MM.1S (cell line): ENCODE data around the gene ARHGAP23.

Experiments
- DNase-seq: peaks from one replicate; pipeline ENCODE4 v3.0.0-alpha.2; 2015
- H2AFZ ChIP-seq: fragments of 300-600 bp; sonication (generic); 2 replicates; pipeline ENCODE4 v1.6.0; 2016; ENCODE audit warnings: antibody characterized with exemption, low read length
- H3F3A ChIP-seq: fragments of 300-600 bp; sonication (generic); 2 replicates; pipeline ENCODE4 v1.6.1; 2016; ENCODE audit warnings: mild to moderate bottlenecking, antibody characterized with exemption, low read length, moderate library complexity, mixed read lengths; ENCODE audit not compliant: insufficient read depth
- H3K27ac ChIP-seq: fragments of 300-600 bp; sonication (generic); 2 replicates; pipeline ENCODE4 v1.5.1; 2016; ENCODE audit warnings: mild to moderate bottlenecking, low read length
- H3K27me3 ChIP-seq: fragments of 300-600 bp; sonication (generic); replicated peaks from 2 replicates; pipeline ENCODE4 v1.6.0; 2016; ENCODE audit warnings: low read length; ENCODE audit not compliant: insufficient read depth
- H3K36me3 ChIP-seq: fragments of 300-600 bp; sonication (generic); replicated peaks from 2 replicates; pipeline ENCODE4 v1.6.1; 2016; ENCODE audit warnings: mild to moderate bottlenecking, low read length, mixed read lengths; ENCODE audit not compliant: insufficient read depth
- H3K4me1 ChIP-seq: fragments of 300-600 bp; sonication (generic); 2 replicates; pipeline ENCODE4 v1.6.1; 2016; ENCODE audit warnings: low read length, mixed read lengths
- H3K4me2 ChIP-seq: fragments of 300-600 bp; sonication (generic); 2 replicates; pipeline ENCODE4 v1.6.0; 2016; ENCODE audit warnings: low read depth, low read length
- H3K4me3 ChIP-seq: fragments of 300-600 bp; sonication (generic); 2 replicates; pipeline ENCODE4 v1.5.1; 2016; ENCODE audit warnings: low read length, mixed read lengths
- H3K79me2 ChIP-seq: fragments of 300-600 bp; sonication (generic); 2 replicates; pipeline ENCODE4 v1.6.1; 2016; ENCODE audit warnings: mixed run types, low read length, mixed read lengths
- H3K9ac ChIP-seq: fragments of 300-600 bp; sonication (generic); 2 replicates; pipeline ENCODE4 v1.6.1; 2016; ENCODE audit warnings: low read length, mixed read lengths
- H3K9me2 ChIP-seq: fragments of 300-600 bp; sonication (generic); replicated peaks from 2 replicates; pipeline ENCODE4 v1.6.1; 2016; ENCODE audit warnings: mild to moderate bottlenecking, low read length, mixed read lengths; ENCODE audit not compliant: insufficient read depth
- H3K9me3 ChIP-seq: fragments of 300-600 bp; sonication (generic); replicated peaks from 2 replicates; pipeline ENCODE4 v1.6.1; 2016; ENCODE audit warnings: mild to moderate bottlenecking, low read length, mixed read lengths; ENCODE audit not compliant: insufficient read depth
- H4K20me1 ChIP-seq: fragments of 300-600 bp; sonication (generic); 2 replicates; pipeline ENCODE4 v1.6.1; 2016; ENCODE audit warnings: mild to moderate bottlenecking, low read length, moderate library complexity, mixed read lengths; ENCODE audit not compliant: insufficient read depth
- EZH2 ChIP-seq: fragments of 300-600 bp; sonication (generic); optimal IDR thresholded peaks from 2 replicates; pipeline ENCODE3; 2017; ENCODE audit warnings: low read depth, mild to moderate bottlenecking, antibody characterized with exemption, low read length, mixed read lengths
- EZH2phosphoT487 ChIP-seq: fragments of 300-600 bp; sonication (generic); IDR thresholded peaks from 2 replicates; pipeline ENCODE4 v1.6.1; 2018; ENCODE audit warnings: antibody characterized with exemption, low read length
- TF ChIP-seq, protein P1 (sequence below): fragments of 300-600 bp; sonication (generic); IDR thresholded peaks from 2 replicates; pipeline ENCODE4 v1.5.1; 2016; ENCODE audit warnings: antibody characterized with exemption, low read length, mixed read lengths

ARHGAP23 gene

DNA sequence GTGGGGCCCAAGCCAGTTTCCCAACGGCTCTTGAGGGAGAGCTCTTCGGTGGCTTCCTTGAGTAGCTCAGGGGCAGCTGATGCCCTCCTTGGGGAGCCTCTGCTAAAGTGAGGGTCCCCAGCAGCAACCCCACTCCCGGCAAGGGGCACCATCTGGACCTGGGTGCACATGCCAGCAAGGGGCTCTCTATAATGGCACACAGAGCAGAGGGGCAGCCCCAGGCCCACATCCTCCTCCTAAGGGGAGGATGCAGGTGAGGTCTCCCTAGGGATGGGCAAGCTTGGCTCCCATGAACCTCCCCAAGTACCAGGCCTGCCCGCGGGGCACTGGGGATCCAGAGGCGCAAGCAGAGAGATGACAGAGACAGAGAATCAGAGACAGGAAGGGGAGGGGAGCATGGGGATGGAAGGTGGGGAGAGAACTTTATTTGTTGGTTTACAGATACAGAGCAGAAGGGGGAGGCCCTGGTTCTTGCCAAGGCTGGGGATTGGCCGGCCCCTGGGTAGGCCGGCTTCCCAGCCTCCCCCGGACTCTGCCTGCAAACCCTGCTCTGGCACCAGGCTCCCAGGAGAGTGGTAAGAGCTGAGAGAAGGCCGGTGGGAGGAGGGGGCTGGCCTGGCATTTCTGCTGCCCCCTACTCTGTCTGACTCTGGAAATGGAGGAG is 116.0 kb downstream of the ARHGAP23 start:
- Histone ChIP-seq H3K27me3 (peaks cover 66% of the 10 kb centered on the region), H3K4me2 (no peak overlapping the region), H2AFZ (no peak overlapping the region), H3K36me3 (no peaks in the 10 kb centered on the region), H4K20me1 (no peaks in the 10 kb centered on the region), H3K9ac (no peak overlapping the region), H3K4me1 (no peaks in the 10 kb centered on the region), H3K9me3 (no peaks in the 10 kb centered on the region), H3K4me3 (no peak overlapping the region), H3K9me2 (no peaks in the 10 kb centered on the region), H3K27ac (no peak overlapping the region), H3K79me2 (no peaks in the 10 kb centered on the region), H3F3A (no peaks in the 10 kb centered on the region)
- no peak for DNase-seq
- TF ChIP-seq, protein P1, sequence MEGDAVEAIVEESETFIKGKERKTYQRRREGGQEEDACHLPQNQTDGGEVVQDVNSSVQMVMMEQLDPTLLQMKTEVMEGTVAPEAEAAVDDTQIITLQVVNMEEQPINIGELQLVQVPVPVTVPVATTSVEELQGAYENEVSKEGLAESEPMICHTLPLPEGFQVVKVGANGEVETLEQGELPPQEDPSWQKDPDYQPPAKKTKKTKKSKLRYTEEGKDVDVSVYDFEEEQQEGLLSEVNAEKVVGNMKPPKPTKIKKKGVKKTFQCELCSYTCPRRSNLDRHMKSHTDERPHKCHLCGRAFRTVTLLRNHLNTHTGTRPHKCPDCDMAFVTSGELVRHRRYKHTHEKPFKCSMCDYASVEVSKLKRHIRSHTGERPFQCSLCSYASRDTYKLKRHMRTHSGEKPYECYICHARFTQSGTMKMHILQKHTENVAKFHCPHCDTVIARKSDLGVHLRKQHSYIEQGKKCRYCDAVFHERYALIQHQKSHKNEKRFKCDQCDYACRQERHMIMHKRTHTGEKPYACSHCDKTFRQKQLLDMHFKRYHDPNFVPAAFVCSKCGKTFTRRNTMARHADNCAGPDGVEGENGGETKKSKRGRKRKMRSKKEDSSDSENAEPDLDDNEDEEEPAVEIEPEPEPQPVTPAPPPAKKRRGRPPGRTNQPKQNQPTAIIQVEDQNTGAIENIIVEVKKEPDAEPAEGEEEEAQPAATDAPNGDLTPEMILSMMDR, result no peak

DNA sequence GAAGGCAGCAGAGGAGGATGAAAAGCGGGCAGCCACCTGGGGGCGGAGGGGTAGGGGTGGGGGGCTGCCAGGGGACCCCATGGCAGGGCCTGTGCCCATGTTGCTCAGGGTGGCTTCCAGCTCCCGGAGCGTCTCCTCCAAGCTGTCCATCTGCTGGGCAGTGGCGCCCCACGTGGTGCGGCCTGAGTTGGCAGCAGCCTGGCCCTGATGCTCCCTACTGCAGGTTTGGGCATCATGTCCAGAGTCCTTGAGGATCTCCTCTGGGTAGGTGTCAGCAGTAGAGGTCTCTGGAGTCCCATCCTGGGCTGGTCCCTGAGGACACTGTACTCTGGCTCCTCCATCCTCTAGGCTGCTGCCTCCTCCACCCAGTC is 116.6 kb downstream of the ARHGAP23 start:
- Histone ChIP-seq H3K36me3 (no peaks in the 10 kb centered on the region), H3K9me2 (no peaks in the 10 kb centered on the region), H3K4me2 (no peak overlapping the region), H3K4me3 (no peak overlapping the region), H3K27me3 (peaks cover 71% of the 10 kb centered on the region), H2AFZ (no peak overlapping the region), H3F3A (no peaks in the 10 kb centered on the region), H3K79me2 (no peaks in the 10 kb centered on the region), H3K9me3 (no peaks in the 10 kb centered on the region), H4K20me1 (no peaks in the 10 kb centered on the region), H3K27ac (no peak overlapping the region), H3K4me1 (no peaks in the 10 kb centered on the region), H3K9ac (no peak overlapping the region)
- no peak for TF ChIP-seq EZH2phosphoT487
- TF ChIP-seq, protein P1, result no peak
- TF ChIP-seq EZH2, result no peak
- no peak for DNase-seq

DNA sequence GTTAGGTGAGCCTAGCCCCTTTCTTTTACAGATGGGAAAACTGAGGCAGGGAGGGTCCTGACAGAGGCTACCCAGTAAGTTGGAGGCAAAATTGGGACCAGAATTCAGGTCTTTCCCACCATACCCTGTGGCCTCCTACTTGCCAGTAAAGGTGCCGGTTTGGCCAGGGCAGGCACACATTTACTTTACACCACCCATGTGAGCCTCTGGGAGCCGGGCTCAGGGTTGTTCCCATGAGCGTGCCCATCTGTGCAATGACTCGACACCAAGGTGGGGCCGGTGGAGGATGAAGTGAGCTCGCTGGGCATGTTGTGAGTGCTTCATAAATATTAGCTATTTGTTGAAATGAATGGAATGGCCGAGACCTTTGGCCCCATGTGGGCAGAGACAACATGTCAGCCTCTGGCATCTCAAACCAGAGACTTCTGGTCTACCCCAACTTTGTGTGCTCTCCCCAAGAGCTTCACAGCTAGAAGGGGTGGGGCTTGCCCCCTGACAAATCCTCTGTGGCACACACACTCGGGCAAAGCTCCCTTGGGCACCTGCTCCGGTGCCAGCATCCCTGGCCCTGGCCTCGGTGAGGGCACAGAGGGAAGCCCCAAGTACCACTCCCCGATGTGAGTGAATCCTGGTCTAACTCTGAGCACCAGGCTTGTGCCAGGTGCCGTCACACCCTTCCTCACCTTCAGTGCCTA is 117.4 kb downstream of the ARHGAP23 start:
- Histone ChIP-seq H4K20me1 (no peaks in the 10 kb centered on the region), H3K27me3 (peaks cover 76% of the 10 kb centered on the region)

More for the DNA sequence above, 117.4 kb downstream of the ARHGAP23 start:
- Histone ChIP-seq H2AFZ (no peak overlapping the region), H3K27ac (no peak overlapping the region), H3K9me3 (no peaks in the 10 kb centered on the region), H3K4me2 (no peak overlapping the region), H3K9me2 (no peaks in the 10 kb centered on the region), H3K4me3 (no peak overlapping the region), H3K36me3 (no peaks in the 10 kb centered on the region), H3K4me1 (no peaks in the 10 kb centered on the region), H3K9ac (no peak overlapping the region), H3K79me2 (no peaks in the 10 kb centered on the region), H3F3A (no peaks in the 10 kb centered on the region)
- no peak for DNase-seq
- TF ChIP-seq EZH2phosphoT487 (no peak), EZH2 (no peak)
- TF ChIP-seq, protein P1, result no peak
